Measurements from ENCODE around the gene LIME1.

The LIME1 gene

DNA sequence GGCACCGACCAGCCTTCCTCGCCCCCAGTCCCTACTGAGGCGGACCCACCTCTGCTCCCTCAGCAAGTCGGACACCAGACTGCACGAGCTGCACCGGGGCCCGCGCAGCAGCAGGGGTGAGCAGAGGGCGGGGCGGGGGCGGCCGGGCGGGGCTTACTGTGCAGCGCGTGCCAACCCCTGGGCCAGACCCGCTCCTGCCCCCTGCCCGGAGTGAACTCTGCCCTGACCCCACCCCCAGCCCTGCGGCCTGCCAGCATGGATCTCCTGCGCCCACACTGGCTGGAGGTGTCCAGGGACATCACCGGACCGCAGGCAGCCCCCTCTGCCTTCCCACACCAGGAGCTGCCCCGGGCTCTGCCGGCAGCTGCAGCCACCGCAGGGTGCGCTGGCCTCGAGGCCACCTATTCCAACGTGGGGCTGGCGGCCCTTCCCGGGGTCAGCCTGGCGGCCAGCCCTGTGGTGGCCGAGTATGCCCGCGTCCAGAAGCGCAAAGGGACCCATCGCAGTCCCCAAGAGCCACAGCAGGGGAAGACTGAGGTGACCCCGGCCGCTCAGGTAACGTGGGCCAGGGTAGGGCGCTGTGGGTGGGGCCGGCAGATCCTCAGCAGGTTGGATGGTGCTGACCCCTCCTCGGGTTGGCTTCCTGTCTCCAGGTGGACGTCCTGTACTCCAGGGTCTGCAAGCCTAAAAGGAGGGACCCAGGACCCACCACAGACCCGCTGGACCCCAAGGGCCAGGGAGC is 1.7 kb downstream of the LIME1 start:
- DNase-seq (ENCODE audit: low read depth in 2 of 2) = no peak

GRCh38 chr20:63738687-63739129 is 2.2 kb downstream of the LIME1 start:
- no peak for DNase-seq (ENCODE audit: low read depth in 2 of 2)

GRCh38 chr20:63739130-63740069 is 2.9 kb downstream of the LIME1 start, which contains the start of gene SLC2A4RG:
SLC2A4RG (plus strand) TSS chr20:63739776; CDS start chr20:63739913, 137 bp downstream.
- DNase-seq (ENCODE audit: low read depth in 2 of 2) = no peak

GRCh38 chr20:63740070-63740626 is 3.7 kb downstream of the LIME1 start:
- DNase-seq (ENCODE audit: low read depth in 2 of 2) = no peak

GRCh38 chr20:63740627-63741353 is 4.3 kb downstream of the LIME1 start:
- DNase-seq (ENCODE audit: low read depth in 2 of 2) = no peak

GRCh38 chr20:63741354-63741675 is 4.9 kb downstream of the LIME1 start:
- no peak for DNase-seq (ENCODE audit: low read depth in 2 of 2)

GRCh38 chr20:63741676-63742380 is 5.4 kb downstream of the LIME1 start:
- DNase-seq (ENCODE audit: low read depth in 2 of 2) = no peak

- DNase-seq (ENCODE audit: low read depth in 2 of 2) = no peak
Measured at GRCh38 chr20:63742381-63743024, 6.0 kb downstream of the LIME1 start.

DNA sequence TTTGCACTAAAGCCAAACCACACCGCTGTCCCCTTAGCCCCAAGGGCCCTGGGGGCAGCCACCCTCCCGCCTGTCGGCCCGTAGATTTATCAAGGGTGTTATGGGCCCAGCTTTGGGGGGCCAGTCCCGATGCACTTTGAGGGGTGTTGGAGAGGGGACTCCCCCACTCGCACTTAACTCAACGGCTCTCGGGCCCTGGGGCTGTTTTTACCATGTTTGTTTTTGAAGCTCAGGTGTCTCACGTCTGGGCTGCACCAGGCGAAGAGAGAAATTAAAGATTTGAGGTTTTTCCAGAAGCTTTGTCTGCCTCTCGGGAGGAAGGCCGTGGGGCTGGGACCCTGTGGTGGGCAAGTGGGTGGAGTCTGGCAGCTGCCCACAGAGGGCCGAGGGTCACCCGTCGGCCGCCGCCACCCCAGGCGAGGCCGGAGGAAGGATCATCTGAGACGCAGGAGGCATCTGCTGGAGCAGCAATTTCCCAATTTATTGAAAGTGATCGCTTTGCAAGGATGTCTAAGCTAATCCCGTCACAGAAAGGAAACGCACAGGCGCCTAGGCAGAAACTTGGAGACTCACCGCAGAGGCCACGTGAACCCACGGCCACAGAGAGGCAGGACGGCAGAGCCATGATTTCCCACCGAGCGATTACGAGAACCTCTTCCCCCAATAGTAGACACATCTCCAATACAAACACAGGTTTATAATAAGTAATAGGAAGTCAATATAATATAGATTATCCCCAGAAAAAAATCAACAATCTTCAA is 6.9 kb downstream of the LIME1 start:
- DNase-seq (ENCODE audit: low read depth in 2 of 2) = no peak

GRCh38 chr20:63744158-63744557 is 7.7 kb downstream of the LIME1 start:
- DNase-seq (ENCODE audit: low read depth in 2 of 2) = no peak

DNA sequence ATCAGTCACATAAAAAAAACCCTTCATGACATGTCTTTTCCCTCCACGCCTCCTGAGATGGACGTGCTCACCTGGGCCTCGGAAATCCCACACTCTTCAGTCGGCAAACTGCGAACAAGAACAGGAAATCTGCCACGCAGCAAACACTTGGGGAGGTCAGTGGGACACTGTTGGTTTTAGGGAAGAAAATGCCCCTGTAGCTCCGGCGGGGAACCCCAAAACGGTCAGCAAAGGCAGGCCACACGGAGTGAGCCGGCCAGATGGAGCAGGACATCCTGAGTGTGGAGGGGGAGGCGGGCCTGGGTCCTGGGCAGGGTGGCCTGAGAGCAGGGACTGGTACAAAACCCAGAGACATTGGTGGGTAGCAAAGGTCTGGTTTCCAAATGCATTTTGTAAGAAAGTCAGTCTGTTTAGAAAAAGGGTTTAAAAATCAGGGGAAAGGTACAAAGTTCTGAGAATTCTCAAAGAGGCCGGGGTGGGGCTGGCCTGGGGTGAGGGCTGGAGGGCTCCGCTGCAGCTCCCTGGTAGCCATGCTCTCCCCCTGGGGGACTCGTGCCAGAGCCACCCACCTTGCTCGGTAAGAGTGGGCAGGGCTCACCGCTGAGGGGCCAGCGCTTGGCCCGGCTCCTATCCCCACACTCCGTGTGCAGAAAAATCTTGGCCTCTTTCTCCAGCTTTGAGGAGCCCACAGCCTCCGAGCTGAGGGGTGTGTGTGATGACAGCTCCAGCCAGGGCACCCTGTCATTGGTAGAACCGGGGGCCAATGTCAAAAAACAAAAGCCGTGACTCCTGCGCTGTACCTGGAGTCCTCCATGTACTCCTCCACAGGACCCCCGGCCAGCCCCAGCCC is 8.3 kb downstream of the LIME1 start:
- no peak for DNase-seq (ENCODE audit: low read depth in 2 of 2)

GRCh38 chr20:63745424-63745805 is 9.0 kb downstream of the LIME1 start:
- no peak for DNase-seq (ENCODE audit: low read depth in 2 of 2)

DNA sequence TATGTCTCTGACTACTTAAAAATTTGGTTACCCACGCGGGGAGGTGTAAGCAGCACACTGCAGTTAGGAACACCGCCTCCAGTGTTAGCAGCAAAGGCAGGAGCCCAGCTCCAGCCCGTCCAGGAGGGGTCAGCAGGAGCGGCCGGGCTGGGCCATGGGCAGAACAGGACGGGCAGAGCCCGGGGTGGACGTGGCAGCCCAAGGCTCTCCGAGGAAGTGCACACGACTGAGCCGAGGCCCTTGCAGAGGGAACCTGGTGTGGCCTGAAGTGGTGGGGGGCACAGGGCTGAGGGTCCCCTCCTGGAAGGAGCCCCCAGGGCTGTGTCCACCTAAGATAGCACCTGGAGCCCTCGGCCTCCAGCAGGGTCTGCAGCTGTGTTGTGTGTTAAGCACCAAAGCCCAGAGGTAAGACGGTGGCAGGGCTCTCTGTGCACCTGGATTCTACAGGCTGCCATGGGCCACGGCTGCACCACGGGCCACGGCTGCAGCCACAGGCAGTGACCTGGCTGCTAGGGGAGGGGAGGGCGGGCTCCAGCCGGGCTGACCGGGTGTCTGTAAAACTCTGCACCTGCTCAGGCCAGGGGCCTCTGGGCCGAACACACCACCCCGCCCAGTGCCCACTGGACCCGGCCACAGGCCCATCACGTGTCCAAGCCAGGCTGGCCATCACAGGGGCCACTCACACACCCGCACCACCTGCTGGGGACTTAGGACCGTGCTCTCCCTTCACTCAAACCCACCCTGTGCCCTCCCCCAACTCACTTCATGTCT is 9.7 kb downstream of the LIME1 start:
- DNase-seq (ENCODE audit: low read depth in 2 of 2) = no peak

DNA sequence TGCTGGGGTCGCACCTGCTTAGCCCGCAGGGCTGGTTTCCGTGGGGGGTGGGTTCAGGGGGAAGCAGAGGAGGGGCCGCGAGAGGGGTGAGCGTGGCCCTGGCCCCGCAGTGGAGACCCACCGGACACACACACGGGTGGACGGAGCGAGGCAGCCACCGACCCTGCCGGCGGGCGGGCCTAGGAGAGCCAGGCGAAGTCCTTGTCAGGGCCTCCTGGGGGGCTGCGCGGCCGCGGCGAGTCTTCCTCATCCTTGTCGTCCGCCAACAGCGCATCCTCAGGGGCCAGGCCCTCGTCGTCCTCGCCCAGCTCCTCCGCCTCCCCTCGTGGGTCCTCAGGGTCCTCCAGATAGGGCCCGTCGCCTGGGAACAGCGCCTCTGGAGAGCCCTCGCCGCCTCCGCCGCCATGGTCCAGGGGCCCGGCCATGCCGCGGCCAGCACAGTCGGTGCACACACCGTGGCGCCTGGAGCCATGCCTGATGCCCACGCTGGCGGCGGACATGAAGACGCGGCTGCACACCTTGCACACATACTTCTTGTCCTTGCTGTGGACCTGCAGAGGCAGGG is 10.4 kb downstream of the LIME1 start:
- DNase-seq (ENCODE audit: low read depth in 2 of 2) = no peak

- no peak for DNase-seq (ENCODE audit: low read depth in 2 of 2)
Measured at GRCh38 chr20:63747622-63748069, 11.2 kb downstream of the LIME1 start.

DNA sequence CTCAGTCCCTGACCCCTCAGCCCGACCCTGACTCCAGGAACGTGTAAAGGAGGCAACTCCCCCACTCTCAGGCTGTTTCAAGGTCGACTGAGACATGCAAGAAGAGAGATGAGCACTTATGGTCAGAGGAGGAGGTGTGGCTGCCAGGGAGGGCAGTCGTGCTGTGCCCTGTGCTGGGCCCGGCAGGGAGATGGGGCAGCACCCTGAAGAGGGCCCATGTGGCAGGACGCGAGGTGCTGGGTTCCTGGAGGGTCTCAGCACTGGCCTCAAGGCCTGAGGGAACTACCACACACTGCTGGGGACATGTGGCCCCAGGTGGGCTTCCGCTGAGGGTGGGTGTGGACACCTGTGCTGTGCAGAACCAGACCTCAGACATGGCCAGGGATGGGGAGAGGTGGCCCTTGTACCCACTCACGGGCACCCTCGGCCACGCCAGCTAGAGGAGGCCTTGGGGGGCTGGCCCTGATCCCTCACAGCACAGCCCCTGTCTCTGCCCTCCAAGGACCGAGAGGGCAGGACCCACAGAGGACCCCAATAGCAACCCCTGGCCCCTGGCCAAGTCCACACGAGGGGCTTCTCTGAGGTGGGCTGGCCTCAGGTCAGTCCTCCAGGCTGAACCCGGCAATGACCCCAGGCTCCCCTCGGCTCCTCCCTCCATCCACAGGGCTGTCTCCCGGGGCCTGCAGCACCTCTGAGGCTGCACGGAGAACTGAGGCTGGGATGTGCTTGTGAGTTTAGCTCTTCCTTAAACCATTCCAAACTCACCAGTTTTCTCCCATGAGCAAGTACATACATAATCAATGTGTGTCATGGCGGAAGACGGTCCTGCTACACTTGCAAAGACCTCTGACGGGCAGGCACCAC is 11.8 kb downstream of the LIME1 start:
- DNase-seq (ENCODE audit: low read depth in 2 of 2) = no peak

DNA sequence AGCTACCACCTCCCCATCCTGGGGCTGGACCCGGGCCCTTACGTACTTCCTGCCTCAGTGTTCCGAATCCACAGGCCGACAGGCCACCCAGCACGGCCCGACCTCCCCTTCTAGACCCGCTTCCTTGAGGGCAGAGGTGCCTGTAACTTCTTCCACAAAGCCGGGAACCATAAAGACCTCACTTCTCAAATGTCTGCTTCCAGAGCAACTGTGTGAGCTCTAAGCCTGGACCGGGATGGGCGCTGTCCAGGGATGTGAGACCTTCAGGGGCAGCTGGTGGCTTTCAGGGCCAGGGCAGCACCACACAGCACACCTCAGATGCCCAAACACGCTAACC is 12.4 kb downstream of the LIME1 start:
- no peak for DNase-seq (ENCODE audit: low read depth in 2 of 2)

Measured in activated CD4-positive, alpha-beta T cell treated with anti-CD3 and anti-CD28 coated beads for 24 hours (primary cell).